ENCODE measurements around the gene GRAMD1B. TPM values are rescaled to one million over a fixed set of nuclear protein-coding genes. Genes with fewer than 3 reads are reported as not detected.
"Not testable (repeated sequence)": the region's sequence is repeated elsewhere in the genome, so short reads cannot be mapped to it uniquely, and the experiment has no call there.

GRAMD1B gene
- total RNA-seq, 1 donor from 2014 or later = 2.0 TPM

DNA sequence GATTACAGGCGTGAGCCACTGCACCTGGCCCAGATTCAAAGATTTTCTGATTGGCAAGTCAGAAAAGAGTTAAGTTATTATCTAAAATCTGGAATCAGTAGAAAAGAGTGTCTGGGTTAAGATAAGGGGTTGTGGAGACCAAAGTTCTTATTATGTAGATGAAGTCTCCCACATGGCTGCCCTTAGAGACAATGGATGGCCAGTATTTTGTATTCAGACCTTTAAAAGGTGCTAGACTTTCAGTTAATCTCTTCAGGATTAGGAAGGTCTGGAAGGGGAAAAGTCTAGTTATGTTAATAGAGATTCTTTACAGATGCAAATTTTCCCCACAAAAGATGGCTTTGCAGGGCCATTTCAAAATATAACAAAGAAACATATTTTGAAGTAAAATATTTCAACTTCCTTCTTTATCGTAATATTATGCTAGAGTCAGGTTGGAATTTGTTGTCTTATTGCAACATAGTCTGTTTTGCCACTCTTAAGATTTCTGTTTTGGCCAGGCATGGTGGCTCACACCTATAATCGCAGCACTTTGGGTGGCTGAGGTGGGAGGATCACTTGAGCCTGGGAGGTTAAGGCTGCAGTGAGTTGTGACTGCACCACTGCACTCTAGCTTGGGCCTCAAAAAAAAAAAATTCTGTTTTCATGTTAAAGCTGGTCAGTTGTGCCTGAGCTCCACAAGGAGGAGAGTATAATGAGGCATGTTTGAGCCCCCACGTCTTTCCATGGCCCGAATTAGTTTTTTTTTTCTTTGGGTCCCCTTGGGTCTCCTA lies 14.0 kb downstream of the GRAMD1B start:
- DNase-seq (ENCODE audit: low read depth) = no peak

DNA sequence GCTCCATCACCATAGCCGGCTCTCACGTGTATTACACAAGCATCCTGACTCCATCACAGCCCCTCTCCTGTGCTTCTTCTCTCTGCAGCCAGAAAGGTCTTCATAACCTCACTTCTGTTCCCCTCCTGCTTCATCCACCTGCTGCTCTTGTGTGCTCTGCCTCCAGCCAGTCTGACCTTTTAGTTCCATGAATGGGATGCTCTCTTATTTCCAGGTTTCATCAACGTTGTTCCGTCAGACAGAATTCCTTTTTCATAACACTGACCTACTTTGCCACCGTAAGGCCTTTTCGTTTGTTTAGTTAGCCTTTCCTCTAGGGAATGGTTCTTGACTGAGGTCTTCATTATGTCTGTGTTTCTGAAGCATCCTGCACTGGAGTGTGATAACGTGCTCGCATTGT lies 18.8 kb downstream of the GRAMD1B start:
- no peak for DNase-seq (ENCODE audit: low read depth)

DNA sequence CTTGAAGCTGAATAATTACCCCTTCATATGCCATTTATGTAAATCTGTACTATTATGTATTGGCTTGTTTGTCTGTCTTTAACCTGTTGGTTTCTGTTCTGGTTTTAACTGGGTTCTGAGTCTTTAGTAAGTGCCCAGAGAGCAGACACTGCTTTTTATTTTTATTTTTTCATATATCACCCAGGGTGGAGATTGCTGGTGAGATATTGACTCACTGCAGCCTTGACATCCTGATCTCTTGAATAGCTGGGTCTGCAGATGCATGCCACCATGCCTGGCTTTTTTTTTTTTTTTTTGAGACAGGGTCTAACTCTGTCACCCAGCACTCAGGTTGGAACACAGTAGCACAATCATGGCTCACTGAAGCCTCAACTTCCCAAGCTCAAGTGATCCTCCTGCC lies 19.4 kb downstream of the GRAMD1B start:
- DNase-seq (ENCODE audit: low read depth) = no peak

DNA sequence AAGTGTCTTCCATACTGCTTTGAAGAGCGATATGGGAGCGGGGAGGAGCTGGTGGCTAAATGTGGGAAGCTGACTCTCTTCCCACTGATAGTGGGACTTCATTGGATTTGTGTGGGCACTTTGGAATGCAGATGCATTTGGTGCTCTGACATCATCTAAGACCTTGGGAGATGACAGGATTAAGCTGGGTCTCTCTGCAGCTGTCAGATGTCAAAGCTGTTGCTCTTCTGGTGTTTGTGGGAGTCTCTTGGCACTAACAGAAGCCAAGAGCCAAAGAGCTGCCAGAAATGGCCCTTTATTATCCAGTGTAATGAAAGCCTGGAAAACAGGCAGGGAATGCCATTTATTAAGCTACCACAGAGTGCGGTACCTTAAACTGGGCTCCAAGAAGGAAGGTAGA lies 20.6 kb downstream of the GRAMD1B start:
- DNase-seq (ENCODE audit: low read depth) = no peak

DNA sequence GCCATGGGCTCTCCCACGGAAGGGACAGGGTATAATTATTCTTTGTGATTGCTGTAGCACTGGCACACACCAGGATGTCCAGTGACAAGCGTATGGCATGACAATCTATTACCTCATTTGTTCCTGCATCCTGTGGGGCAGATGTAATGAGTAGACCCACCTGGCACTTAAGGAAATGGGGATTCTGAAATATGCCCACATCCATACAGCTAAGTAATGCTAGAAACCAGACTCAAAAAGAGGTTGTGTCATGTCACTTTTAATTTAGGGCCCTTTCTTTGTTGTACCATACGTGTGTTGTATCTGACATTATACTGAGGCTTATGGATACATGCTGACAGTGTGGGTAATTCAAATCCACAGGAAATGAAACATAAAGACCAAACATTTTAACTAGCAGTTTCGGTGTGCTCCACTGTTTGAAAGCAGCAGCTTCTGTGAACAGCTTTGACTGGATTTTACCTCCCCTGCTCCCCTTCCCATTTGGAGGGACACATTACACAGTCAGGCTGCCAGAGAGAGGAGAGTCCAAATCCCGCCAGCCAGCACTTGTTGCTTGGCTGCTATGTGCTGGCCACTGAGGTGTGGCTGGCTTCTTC lies 21.2 kb downstream of the GRAMD1B start:
- no peak for DNase-seq (ENCODE audit: low read depth)

DNA sequence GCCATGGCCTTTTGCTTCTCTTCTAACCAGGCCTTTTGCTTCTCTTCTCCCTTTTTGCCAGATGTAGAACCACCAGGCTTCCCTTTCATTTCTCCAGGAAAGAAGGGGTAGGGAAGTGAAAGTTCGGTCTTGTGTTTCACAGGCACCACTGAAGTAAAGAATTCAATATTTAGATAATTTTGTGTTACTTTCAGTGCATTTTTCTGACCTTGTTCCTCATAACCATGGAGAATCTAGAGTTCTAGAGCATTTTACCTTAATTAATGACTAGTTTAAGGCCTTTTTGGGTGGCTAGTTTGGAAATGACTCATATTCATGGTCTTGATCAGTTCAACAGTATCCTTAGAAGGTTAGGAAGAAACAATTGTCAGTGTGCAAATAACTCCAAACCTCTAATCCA lies 22.7 kb downstream of the GRAMD1B start:
- no peak for DNase-seq (ENCODE audit: low read depth)

DNA sequence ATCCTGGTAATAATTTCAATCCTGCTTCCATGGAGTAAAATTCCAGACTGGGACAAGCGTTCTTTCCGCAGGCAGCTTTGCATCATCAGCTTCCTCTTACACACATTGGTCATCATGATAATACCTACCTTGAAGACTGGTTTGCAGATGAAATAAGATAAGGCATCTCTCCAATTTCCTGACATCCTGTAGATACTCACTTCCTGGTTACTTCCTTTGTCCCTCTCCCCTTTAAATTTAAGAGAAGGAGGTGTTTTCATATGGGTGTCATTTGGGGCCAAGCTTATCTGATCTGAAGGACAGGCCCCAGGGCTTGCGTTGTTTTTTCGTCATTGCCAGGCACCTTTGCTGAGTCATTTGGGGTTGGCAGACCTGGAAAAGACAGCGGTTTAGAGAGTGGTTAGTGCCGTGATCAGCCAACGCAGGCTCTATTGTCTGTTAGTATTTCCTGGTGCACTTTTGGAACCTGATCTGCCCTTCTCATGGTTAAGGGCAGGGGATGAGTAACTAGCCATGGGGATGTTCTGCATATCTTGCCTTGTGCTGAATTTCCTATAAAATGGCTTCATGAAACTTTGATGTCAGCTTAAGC lies 24.1 kb downstream of the GRAMD1B start:
- peak; percentile 42 for DNase-seq (ENCODE audit: low read depth)

DNA sequence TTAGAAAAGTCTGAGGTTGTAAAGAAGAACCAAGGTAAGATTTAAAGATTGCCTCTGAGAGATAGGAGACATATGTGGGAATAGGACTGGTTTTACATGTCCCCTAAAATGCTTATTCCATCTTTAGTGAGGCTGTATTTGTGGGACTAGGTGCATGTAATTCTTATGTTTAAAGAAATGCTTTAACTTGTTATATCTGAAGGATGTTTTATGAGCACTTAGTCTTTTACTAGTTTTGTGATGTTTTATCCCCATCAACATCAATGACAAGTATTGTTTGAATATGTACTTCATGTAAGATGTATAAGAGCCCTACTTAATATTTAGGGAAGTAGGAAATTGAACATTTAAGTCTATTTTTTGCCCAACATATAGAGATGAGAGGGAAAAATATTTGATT lies 24.7 kb downstream of the GRAMD1B start:
- no peak for DNase-seq (ENCODE audit: low read depth)

DNA sequence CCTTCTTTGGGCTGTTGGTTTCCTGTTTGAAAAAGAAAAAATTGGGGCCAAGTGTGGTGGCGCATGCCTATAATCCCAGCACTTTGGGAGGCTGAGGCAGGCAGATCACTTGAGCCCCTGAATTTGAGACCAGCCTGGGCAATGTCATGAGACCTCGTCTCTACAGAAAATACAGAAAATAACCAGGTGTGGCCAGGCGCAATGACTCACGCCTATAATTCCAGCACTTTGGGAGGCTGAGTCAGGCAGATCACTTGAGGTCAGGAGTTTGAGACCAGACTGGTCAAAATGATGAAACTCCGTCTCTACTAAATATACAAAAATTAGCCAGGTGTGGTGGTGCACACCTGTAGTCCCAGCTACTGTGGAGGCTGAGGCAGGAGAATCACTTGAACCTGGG lies 26.4 kb downstream of the GRAMD1B start:
- not testable (repeated sequence) for DNase-seq (ENCODE audit: low read depth)

DNA sequence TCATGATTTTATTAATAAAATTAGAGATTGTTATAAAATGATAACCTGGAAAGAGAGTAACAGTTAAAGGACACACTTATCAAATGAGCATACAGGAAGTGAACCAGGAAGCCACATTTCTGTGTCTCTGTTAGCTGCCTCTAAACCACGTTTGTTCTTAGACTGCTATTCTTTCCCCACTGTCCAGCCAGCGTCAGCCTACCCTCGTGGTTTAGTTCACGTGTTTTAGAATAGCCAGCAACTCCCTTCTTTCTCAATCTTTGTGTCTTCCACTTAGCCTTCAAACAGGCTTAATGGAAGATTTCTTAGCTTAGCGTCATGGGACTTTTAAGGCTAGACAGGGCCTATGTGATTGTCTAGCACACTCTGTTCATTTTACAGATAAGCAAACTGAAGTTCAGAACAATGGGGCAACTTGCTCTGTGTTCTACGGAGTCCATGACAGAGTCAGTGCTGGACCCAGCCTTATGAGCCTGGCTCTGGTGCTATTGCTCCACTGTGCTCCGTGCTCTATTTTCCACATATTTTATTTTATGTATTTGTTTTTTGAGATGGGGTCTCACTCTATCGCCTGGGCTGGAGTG lies 27.2 kb downstream of the GRAMD1B start:
- DNase-seq (ENCODE audit: low read depth) = no peak

DNA sequence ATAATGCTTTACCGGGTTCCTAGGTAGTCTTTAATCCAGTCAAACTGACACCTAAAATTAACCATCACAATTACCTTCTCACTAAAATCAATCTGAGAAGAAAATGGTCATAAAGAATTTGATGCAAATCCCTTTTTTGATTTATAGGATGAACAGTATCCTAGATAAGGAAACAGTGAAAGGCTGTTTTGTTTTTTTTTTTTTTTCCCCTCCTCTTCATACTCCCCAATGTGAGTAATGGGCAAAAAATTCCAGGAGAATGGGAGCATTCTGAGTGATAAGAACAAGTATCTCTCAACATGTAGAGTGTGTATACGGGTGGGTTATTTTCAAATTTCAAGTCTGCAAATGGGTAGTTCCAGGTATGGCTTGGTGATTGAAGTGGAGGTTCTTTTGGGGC lies 28.4 kb downstream of the GRAMD1B start:
- no peak for DNase-seq (ENCODE audit: low read depth)

DNA sequence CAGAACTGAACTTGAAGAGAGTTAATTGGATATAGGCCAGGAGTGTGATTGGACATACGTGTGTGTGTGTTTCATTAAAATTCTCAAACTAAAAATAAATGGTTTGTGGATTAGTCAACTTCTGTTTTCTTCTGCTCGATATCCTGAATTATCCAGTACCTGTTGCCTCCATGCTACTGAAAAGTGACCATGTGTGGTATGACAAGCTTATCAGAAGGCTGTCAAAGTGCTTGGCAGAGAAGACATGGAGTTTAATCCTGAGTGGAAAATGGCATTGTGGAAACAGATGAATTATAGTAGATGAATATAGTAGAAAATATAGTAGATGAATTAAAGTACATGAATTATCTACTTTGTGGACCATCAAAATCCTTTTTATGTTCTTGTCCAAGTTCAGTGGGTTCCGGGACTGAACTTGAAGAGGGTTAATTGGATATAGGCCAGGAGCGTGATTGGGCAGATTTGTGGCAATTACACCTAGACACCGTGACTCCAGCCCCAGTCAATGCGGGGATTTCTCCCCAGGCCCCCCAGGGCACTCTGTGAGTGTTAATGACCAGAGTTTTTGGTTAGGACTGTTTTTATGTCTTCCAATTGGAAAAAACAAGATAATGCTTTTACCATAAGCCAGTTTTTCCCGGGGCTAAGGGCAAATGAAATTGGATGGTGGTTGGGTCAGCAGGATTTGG lies 30.1 kb downstream of the GRAMD1B start:
- DNase-seq (ENCODE audit: low read depth) = no peak

DNA sequence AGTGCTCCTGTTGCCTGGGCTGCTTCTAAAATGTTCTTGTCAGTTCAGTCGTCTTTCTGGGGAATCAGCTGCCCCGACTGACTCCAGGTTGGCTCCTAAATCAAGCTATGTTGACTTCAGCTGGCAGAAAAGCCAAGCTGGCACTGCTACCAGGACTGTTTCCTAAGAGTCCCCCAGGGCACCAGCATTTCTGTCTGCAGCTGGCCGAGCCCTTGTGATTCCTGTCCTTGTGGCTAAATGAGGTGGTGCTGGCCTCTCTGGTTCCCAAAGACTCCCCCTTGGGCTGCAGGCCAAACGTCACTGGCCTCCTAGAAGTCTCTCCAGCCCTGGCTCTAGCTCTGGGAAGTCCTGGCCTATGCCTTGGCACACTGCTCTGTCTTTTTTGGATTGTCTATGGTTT lies 31.1 kb downstream of the GRAMD1B start:
- no peak for DNase-seq (ENCODE audit: low read depth)

DNA sequence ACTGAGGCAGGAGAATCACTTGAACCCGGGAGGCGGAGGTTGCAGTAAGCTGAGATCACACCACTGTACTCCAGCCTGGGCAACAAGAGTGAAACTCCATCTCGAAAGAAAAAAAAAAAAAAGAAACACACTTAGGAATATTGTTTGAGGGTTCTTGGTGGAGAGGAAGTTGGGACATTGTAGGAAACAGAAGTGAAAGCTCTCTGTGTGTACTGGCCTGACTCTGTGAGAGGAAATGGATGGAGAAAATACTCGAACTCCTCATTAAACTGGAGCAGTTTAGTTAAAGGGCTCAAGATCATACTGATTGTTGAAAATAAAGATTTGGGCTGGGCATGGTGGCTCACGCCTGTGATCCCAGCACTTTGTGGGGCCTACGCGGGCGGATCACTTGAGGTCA lies 35.6 kb downstream of the GRAMD1B start:
- not testable (repeated sequence) for DNase-seq (ENCODE audit: low read depth)

DNA sequence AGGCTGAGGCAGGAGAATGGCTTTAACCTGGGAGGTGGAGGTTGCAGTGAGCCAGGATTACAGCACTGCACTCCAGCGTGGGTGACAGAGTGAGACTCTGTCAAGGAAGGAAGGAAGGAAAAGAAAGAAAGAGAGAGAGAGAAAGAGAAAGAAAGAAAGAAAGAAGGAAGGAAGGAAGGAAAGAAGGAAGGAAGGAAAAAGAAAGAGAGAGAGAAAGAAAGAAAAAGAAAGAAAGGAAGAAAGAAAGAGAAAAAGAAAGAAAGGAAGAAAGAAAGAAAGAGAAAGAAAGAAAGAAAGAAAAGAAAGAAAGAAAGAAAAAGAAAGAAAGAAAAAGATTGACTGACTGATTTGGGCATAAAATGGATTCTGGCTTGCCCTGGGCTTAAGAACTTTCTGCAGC lies 36.1 kb downstream of the GRAMD1B start:
- DNase-seq (ENCODE audit: low read depth) = not testable (repeated sequence)

DNA sequence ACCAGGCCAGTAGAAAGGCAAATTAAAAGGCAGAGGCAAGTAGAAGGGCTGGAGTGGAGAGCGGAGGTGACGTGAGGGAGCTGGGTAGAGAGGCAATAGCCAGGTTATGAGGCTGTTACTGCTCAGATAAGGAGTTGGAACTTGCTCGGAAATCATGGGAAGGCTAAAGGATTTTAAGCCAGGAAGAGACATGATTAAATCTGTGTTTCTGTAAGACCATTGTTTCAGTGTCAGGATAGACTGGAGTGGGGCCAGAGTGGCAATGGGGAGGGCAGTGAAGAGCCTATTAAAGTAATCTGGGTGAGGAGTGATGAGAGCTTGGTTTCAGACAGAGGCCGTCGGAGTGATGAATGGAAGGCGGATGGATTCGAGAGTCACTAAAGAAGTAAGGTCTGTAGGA lies 39.0 kb downstream of the GRAMD1B start:
- DNase-seq (ENCODE audit: low read depth) = no peak

DNA sequence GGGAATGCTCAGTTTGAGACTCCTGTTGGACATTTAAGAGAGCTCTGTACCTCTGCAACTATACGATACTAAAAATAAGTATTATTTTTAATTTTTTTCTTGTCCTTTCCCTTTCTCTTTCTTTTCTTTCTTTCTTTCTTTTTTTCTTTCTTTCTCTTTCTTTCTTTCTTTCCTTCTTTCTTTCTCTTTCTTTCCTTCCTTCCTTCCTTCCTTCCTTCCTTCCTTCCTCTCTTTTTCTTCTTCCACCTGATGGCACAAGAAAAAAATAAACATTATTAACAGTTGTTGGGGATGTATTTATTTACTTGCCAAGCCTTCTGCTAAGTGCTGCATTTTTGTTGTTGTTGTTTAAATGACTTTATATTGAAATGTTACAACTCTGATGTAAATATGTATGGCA lies 39.5 kb downstream of the GRAMD1B start:
- no peak for DNase-seq (ENCODE audit: low read depth)

DNA sequence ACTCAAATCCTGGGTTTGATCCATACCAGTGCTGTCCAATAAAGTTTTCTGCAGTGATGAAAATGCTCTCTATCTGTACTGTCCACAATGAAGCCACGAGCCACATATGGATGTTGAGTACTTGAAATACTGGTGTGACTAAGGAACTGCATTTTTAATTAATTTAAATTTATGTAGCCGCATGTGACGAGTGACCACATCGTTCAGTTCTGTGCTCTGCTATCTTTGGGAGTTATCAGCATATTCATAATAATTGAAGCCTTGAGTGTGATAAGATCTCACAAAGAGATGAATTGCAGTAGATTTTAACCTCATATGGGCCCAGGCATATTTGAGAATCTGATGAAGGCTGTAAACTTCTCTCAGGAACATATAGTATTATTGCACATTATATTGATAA lies 40.8 kb downstream of the GRAMD1B start:
- DNase-seq (ENCODE audit: low read depth) = no peak

DNA sequence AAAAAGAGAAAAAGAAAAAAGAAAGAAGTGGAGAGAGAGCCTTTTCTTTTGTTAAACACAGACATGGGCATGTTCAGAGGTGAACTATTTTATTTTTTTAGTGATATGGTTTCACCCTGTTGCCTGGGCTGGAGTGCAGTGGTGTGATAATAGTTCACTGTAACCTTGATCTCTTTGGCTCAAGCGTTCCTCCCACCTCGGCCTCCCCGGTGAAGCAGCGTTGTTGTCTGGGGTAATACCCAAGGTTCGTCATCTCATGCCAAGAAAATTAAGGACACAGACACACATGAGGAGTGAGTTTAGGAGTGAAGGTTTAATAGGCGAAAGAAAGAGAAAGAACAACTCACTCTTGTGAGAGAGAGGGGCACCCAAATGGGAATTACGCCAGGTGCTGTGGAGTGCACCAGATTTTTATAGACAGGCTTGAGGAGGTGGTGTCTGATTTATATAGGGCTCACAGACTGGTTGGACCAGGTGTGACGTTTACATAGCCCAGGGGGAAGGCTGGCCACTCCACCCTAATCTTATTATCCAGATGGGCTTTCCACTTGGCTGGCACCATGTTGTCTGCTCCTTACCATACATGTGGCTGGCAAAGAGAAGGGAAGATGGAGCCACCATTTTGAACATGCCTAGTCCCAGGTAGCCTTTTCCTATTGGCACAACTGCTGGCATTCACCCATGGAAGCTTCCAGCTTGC lies 42.3 kb downstream of the GRAMD1B start:
- DNase-seq (ENCODE audit: low read depth) = no peak

DNA sequence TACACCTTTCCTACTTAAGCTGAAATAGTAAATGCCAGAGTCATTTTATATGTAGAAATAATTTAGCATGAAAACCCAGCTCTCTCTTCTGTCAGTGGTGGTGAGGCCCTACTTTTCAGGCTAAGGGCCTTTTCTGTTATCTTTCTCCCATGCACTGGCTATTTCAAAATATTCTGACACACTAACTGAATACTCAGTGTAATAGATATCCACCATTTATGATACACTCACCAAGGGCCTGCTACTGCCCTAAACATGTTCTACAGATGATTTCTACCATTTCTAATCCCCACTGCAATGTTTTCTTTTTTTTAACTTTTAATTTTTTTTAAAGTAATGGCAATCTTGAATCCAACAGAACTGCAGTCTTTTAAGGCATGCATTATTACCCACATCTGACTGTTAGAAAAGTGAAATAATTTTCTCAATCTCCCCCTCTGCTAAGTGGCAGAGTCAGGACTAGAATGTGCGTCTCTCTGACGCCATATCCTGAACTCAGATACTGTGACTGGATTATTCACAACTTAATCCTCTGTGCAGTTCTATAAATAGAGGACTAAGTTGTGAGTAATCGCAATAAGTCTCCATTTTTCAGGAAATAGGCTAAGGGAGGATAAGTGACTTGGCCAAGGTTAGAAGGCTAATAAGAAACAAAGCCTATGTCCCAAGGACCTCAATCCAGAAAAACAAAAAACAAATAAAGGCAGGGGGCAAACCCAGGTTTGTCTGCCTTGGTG lies 44.0 kb downstream of the GRAMD1B start:
- peak; percentile 51 for DNase-seq (ENCODE audit: low read depth)

DNA sequence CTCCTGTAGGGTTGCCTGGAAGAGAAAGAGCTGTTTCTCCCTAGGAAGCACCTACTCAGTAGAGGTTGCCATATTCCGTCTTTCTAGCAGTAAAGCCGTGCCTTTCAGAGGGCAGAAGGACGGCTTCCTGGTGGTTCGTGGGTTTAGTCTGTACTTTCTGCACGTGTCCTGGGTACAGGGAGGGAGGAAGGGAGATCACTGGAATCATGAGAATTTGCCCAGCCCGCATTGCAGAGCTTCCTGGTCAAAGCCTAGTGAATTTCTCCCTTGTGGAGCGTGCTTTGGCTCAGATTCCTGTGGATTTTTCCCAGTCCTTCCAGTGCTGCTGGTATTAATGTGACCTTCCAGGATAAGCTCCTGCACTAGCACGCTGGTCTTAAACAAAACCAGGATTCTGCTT lies 44.9 kb downstream of the GRAMD1B start:
- peak; percentile 43 for DNase-seq (ENCODE audit: low read depth)
